Measurements from ENCODE around the gene GARIN5B. TPM values are rescaled to one million over a fixed set of nuclear protein-coding genes. Genes with fewer than 3 reads are reported as not detected.

The GARIN5B gene
- total and polyA plus RNA-seq, 2 of the 13 experiments (the other 11 are each of a cell fraction or from before 2014, with no cell fraction given) = not detected

DNA sequence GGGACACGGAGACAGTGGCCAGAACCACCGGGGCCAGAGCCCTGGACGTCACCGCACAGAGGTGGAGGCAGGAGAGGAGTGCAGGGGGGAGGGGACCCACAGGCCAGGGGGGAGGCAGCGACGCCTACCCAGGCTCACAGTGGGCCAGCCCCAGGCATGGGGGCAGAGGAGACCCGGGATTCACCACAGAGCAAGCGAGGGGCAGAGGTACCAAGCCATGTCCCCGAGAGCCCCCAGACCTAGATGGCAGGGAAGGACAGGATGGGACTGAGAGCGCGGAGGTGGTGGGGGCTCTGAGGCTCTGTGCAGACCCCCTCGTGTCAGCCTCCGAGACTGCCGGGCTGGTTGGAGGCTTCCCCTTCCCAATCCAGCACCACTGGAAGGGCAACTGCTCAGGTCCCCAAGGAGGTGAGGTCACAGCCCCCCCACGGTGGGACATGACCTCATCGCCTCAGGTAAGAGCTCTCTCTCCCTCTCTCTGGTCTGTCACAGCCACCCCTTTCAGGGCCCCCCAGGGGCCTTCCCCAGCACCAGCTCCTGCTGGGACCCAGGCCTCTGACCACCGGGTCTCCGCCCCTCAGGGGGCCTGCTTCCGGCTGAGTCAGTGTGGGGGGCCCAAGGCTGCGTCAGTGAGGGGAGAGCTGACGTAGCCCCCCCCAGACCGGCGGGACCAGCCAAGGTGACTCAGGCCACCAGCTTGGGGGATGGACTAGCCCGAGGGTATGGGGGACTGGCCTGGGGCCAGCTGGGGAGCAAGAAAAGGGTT lies 9.4 kb upstream of the GARIN5B start (continued):
- TF ChIP-seq HIC2 (CRISPR knock-in tag; IDR thresholded peaks at IDR 0.05; ENCODE audit: low read depth) = no peak
- TF ChIP-seq ZNF883 (CRISPR knock-in tag; IDR thresholded peaks at IDR 0.05; ENCODE audit: not compliant biosample characterization) = no peak
- no peak for TF ChIP-seq CREBL2 (CRISPR knock-in tag; IDR thresholded peaks at IDR 0.05; ENCODE audit: borderline replicate concordance)
- no peak for TF ChIP-seq PRMT3 (CRISPR knock-in tag; IDR thresholded peaks at IDR 0.05; ENCODE audit: borderline replicate concordance, low read depth)
- TF ChIP-seq ARNTL (CRISPR knock-in tag; IDR thresholded peaks at IDR 0.05) = no peak
- TF ChIP-seq SP140L (CRISPR knock-in tag; IDR thresholded peaks at IDR 0.05; ENCODE audit: borderline replicate concordance) = no peak
- no peak for TF ChIP-seq ZNF251 (CRISPR knock-in tag; IDR thresholded peaks at IDR 0.05)
- TF ChIP-seq NR2F2 (IDR thresholded peaks at IDR 0.05; ENCODE audit: borderline replicate concordance, low read depth) = no peak
- no peak for TF ChIP-seq MAF1 (CRISPR knock-in tag; IDR thresholded peaks at IDR 0.05; ENCODE audit: borderline replicate concordance)
- no peak for TF ChIP-seq POGZ (CRISPR knock-in tag; IDR thresholded peaks at IDR 0.05)
- TF ChIP-seq ZNF180 (CRISPR knock-in tag; IDR thresholded peaks at IDR 0.05; ENCODE audit: borderline replicate concordance, low read depth) = no peak
- TF ChIP-seq THAP11 (CRISPR knock-in tag; IDR thresholded peaks at IDR 0.05) = 0 out of 2 replicates have a peak, but pooled peaks have one; percentile 29
- no peak for TF ChIP-seq AGO2 (optimal IDR thresholded peaks at IDR 0.05; ENCODE audit: low read depth, low read length)
- no peak for TF ChIP-seq ZNF124 (CRISPR knock-in tag; IDR thresholded peaks at IDR 0.05)
- TF ChIP-seq EZH2 (conservative IDR thresholded peaks at IDR 0.05; ENCODE audit: low read depth, low read length) = no peak
- TF ChIP-seq GPBP1L1 (CRISPR knock-in tag; IDR thresholded peaks at IDR 0.05) = no peak
- TF ChIP-seq AKAP8 (CRISPR knock-in tag; IDR thresholded peaks at IDR 0.05) = no peak
- 0 out of 2 replicates have a peak, but pooled peaks have one; percentile 40 for TF ChIP-seq KDM6A (CRISPR knock-in tag; IDR thresholded peaks at IDR 0.05; ENCODE audit: low read depth)
- TF ChIP-seq HINFP (CRISPR knock-in tag; IDR thresholded peaks at IDR 0.05; ENCODE audit: low read depth) = no peak
- TF ChIP-seq, protein P1, sequence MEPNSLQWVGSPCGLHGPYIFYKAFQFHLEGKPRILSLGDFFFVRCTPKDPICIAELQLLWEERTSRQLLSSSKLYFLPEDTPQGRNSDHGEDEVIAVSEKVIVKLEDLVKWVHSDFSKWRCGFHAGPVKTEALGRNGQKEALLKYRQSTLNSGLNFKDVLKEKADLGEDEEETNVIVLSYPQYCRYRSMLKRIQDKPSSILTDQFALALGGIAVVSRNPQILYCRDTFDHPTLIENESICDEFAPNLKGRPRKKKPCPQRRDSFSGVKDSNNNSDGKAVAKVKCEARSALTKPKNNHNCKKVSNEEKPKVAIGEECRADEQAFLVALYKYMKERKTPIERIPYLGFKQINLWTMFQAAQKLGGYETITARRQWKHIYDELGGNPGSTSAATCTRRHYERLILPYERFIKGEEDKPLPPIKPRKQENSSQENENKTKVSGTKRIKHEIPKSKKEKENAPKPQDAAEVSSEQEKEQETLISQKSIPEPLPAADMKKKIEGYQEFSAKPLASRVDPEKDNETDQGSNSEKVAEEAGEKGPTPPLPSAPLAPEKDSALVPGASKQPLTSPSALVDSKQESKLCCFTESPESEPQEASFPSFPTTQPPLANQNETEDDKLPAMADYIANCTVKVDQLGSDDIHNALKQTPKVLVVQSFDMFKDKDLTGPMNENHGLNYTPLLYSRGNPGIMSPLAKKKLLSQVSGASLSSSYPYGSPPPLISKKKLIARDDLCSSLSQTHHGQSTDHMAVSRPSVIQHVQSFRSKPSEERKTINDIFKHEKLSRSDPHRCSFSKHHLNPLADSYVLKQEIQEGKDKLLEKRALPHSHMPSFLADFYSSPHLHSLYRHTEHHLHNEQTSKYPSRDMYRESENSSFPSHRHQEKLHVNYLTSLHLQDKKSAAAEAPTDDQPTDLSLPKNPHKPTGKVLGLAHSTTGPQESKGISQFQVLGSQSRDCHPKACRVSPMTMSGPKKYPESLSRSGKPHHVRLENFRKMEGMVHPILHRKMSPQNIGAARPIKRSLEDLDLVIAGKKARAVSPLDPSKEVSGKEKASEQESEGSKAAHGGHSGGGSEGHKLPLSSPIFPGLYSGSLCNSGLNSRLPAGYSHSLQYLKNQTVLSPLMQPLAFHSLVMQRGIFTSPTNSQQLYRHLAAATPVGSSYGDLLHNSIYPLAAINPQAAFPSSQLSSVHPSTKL (CRISPR knock-in tag; IDR thresholded peaks at IDR 0.05) = no peak
- no peak for TF ChIP-seq MYNN (CRISPR knock-in tag; IDR thresholded peaks at IDR 0.05; ENCODE audit: low read depth)
